Measurements from ENCODE around the gene STK17A. TPM values are rescaled to one million over a fixed set of nuclear protein-coding genes. Genes with fewer than 3 reads are reported as not detected.

STK17A gene
- total RNA-seq: 22.6 TPM

GRCh38 chr7:43582503-43583423 lies at the start of gene STK17A:
TSS of gene STK17A (plus strand) at chr7:43583108. CDS start at chr7:43583244, 136 bp downstream.
- DNase-seq: peak; percentile 97

GRCh38 chr7:43533801-43534479 lies 49.0 kb upstream of the STK17A start:
- peak; percentile 29 for DNase-seq

GRCh38 chr7:43535031-43535451 lies 47.9 kb upstream of the STK17A start:
- peak; percentile 13 for DNase-seq

GRCh38 chr7:43535810-43536585 lies 46.9 kb upstream of the STK17A start:
- no peak for DNase-seq

- no peak for DNase-seq
Observed at GRCh38 chr7:43536773-43537172, 46.1 kb upstream of the STK17A start.

GRCh38 chr7:43537765-43538403 lies 45.0 kb upstream of the STK17A start:
- DNase-seq: no peak

- DNase-seq: no peak
Observed at GRCh38 chr7:43538404-43538771, 44.5 kb upstream of the STK17A start.

- DNase-seq: no peak
Observed at GRCh38 chr7:43540471-43540870, 42.4 kb upstream of the STK17A start.

GRCh38 chr7:43542716-43543115 lies 40.2 kb upstream of the STK17A start:
- DNase-seq: no peak

- no peak for DNase-seq
Observed at GRCh38 chr7:43546231-43546630, 36.7 kb upstream of the STK17A start.

GRCh38 chr7:43550427-43550826 lies 32.5 kb upstream of the STK17A start:
- DNase-seq: no peak

GRCh38 chr7:43552122-43552521 lies 30.8 kb upstream of the STK17A start:
- no peak for DNase-seq

GRCh38 chr7:43553999-43554398 lies 28.9 kb upstream of the STK17A start:
- DNase-seq: peak; percentile 24

- no peak for DNase-seq
Observed at GRCh38 chr7:43554423-43554822, 28.5 kb upstream of the STK17A start.

- DNase-seq: no peak
Observed at GRCh38 chr7:43557831-43558495, 24.9 kb upstream of the STK17A start.

GRCh38 chr7:43559171-43559945 lies 23.6 kb upstream of the STK17A start:
- no peak for DNase-seq

GRCh38 chr7:43559946-43560335 lies 23.0 kb upstream of the STK17A start:
- DNase-seq: no peak

- DNase-seq: no peak
Observed at GRCh38 chr7:43560742-43561330, 22.1 kb upstream of the STK17A start.

GRCh38 chr7:43562383-43562782 lies 20.5 kb upstream of the STK17A start:
- DNase-seq: no peak

- DNase-seq: no peak
Observed at GRCh38 chr7:43565786-43566185, 17.1 kb upstream of the STK17A start.
